B cell (primary cell): ENCODE measurements around the gene CDC14A. TPM values are rescaled to one million over a fixed set of nuclear protein-coding genes. Genes with fewer than 3 reads are reported as not detected.

ENCODE experiments used
- ATAC-seq: fragments of 200-7000 bp; cut with Tn5 transposase; one replicate; pipeline ENCODE4 v1.10.0; 2021; ENCODE audit warnings: low read depth, mild to moderate bottlenecking, moderate number of reproducible peaks, moderate library complexity
- CTCF ChIA-PET: fragments of 350-600 bp; sonication (Branson Sonifier 250); formaldehyde crosslinking; loops from one replicate; lab custom pipeline; 2021; ENCODE audit warnings: antibody characterized with exemption, inconsistent platforms; lab: Charles Lee
- POLR2A ChIA-PET: fragments of 350-600 bp; sonication (Branson Sonifier 250); formaldehyde crosslinking; loops from one replicate; lab custom pipeline; 2021; ENCODE audit warnings: antibody characterized with exemption; lab: Charles Lee
- DNase-seq: peaks from one replicate; pipeline ENCODE4 v3.0.0; 2013
- H2AFZ ChIP-seq: 2 replicates; pipeline ENCODE4 v1.6.1; 2012; ENCODE audit warnings: mild to moderate bottlenecking, low read depth, low read length; ENCODE audit not compliant: insufficient read depth, poor library complexity, severe bottlenecking
- H3K27ac ChIP-seq, 2 donors: 1 replicate in 1 of 2; 2 replicates in 1 of 2; pipeline ENCODE4 v1.5.1; 2012 to 2013; ENCODE audit warnings: low read length in 2 of 2, mild to moderate bottlenecking in 2 of 2, moderate library complexity in 1 of 2
- H3K27me3 ChIP-seq, 4 experiments: fragments of 200-600 bp in 1 of 4; sonication (generic) in 1 of 4; replicated peaks in 1 of 4; 1 replicate in 2 of 4; 2 replicates in 2 of 4; pipeline versions ENCODE4 v1.6.1 to v1.7.0; 2013 to 2016; ENCODE audit warnings: low read length in 3 of 4, mild to moderate bottlenecking in 2 of 4, mixed read lengths in 1 of 4, moderate library complexity in 1 of 4; ENCODE audit not compliant: insufficient read depth in 4 of 4, control insufficient read depth in 3 of 4; ENCODE audit errors: control extremely low read depth in 1 of 4
- H3K36me3 ChIP-seq, 2 experiments: replicated peaks in 1 of 2; 1 replicate in 1 of 2; 2 replicates in 1 of 2; pipeline versions ENCODE4 v1.6.1 to v1.7.1; 2013; ENCODE audit warnings: low read length in 1 of 2; ENCODE audit not compliant: insufficient read depth in 2 of 2, control insufficient read depth in 1 of 2; ENCODE audit errors: control extremely low read depth in 1 of 2, extremely low read depth in 1 of 2
- H3K4me1 ChIP-seq, 2 donors: fragments of 200-600 bp in 1 of 2; sonication (generic) in 1 of 2; 1 replicate in 1 of 2; 2 replicates in 1 of 2; pipeline versions ENCODE4 v1.5.1 to v1.6.1; 2013 to 2017; ENCODE audit warnings: low read length in 2 of 2; ENCODE audit not compliant: control insufficient read depth in 2 of 2, insufficient read depth in 2 of 2
- H3K4me2 ChIP-seq: replicated peaks from 2 replicates; pipeline ENCODE3; 2012; ENCODE audit warnings: mild to moderate bottlenecking, low read depth, low read length; ENCODE audit not compliant: poor library complexity, severe bottlenecking
- H3K4me3 ChIP-seq, 5 experiments: fragments of 200-600 bp in 1 of 5; sonication (generic) in 1 of 5; 1 replicate in 3 of 5; 2 replicates in 2 of 5; pipeline versions ENCODE4 v1.5.1 to v1.7.0; 2011 to 2016; ENCODE audit warnings: low read length in 4 of 5, mild to moderate bottlenecking in 4 of 5, low read depth in 2 of 5, control low read depth in 1 of 5, moderate library complexity in 1 of 5; ENCODE audit not compliant: insufficient read depth in 1 of 5; ENCODE audit errors: control extremely low read depth in 1 of 5, extremely low read depth in 1 of 5
- H3K79me2 ChIP-seq: fragments of 200-600 bp; sonication (generic); one replicate; pipeline ENCODE4 v1.6.0; 2016; ENCODE audit warnings: low read length; ENCODE audit not compliant: control insufficient read depth, insufficient read depth
- H3K9ac ChIP-seq: fragments of 200-600 bp; sonication (generic); 2 replicates; pipeline ENCODE4 v1.6.1; 2017; ENCODE audit warnings: mild to moderate bottlenecking, low read length, moderate library complexity
- H3K9me3 ChIP-seq, 3 donors: one replicate each; pipeline versions ENCODE4 v1.6.1 to v1.7.1; 2013; ENCODE audit warnings: low read length in 2 of 3; ENCODE audit not compliant: control insufficient read depth in 2 of 3, insufficient read depth in 1 of 3; ENCODE audit errors: control extremely low read depth in 1 of 3
- H4K20me1 ChIP-seq: 2 replicates; pipeline ENCODE4 v1.6.0; 2012; ENCODE audit warnings: mild to moderate bottlenecking, low read length; ENCODE audit not compliant: insufficient read depth, control insufficient read depth, poor library complexity, severe bottlenecking
- H3K27ac Mint-ChIP-seq: one replicate; pipeline ENCODE4 v1.8.0; 2021; ENCODE audit warnings: mixed read lengths
- H3K27me3 Mint-ChIP-seq: one replicate; pipeline ENCODE4 v1.8.0; 2021; ENCODE audit warnings: mixed read lengths
- H3K4me1 Mint-ChIP-seq: one replicate; pipeline ENCODE4 v1.8.0; 2021; ENCODE audit warnings: mixed read lengths
- H3K4me3 Mint-ChIP-seq: one replicate; pipeline ENCODE4 v1.8.0; 2021; ENCODE audit warnings: mixed read lengths
- H3K9me3 Mint-ChIP-seq: one replicate; pipeline ENCODE4 v1.8.0; 2022; ENCODE audit warnings: mixed read lengths; ENCODE audit not compliant: insufficient read depth
- EZH2 ChIP-seq: IDR thresholded peaks from 2 replicates; pipeline ENCODE4 v1.6.1; 2012; ENCODE audit warnings: borderline replicate concordance, low read depth, mild to moderate bottlenecking, moderate library complexity, low read length; ENCODE audit not compliant: insufficient read depth, poor library complexity, severe bottlenecking
- WGBS: methylation state at CpG from one replicate; pipeline ENCODE4 v1.1.5; 2013; ENCODE audit warnings: missing lambda C conversion rate; ENCODE audit not compliant: insufficient coverage; 5-methylcytosine and 5-hydroxymethylcytosine counted together
- intact Hi-C: fragments of 100-400 bp; cut with micrococcal nuclease; formaldehyde crosslinking; loops from one replicate; pipeline ENCODE4 v1.10.0; 2022
- polyA plus RNA-seq: library from polyadenylated mRNA; depleted of rRNA; stranded (reverse); fragments of >200 nt; gene quantifications from 2 replicates; pipeline ENCODE4 v1.2.3, GENCODE V29; 2012
- total RNA-seq, 2 donors: library from RNA; stranded (reverse); fragments of 120-200 nt in 1 of 2; gene quantifications; 1 replicate in 1 of 2; 2 replicates in 1 of 2; pipeline versions ENCODE4 v1.2.3 to v1.2.4, GENCODE V29; 2013 to 2022
- TF ChIP-seq, protein P1 (sequence below): fragments of 200-600 bp; IDR thresholded peaks from one replicate; pipeline ENCODE4 v1.8.0; 2022; ENCODE audit warnings: antibody characterized with exemption, mild to moderate bottlenecking

CDC14A gene
- total and polyA plus RNA-seq, 2 donors (not counting 1 experiment from before 2014, with no cell fraction given) = 6.1 to 41.7 TPM

DNA sequence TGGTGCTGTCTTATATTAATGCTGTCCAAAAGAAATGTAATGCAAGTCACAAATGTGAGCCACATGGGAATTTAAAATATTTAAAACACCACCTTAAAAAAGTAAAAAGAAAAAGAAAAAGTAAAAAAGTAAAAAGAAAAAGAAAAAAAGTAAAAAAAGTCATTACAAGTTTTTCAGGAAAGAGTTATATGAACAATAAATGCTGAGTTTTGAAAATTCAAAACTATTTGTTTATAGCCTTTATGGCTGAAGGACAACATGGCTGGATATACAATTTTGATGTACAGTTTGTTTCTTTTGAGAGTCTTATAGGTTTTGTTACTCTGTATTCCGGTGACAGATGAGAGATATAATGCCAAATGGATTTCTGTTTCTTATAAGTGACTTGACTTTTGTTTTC lies 214.8 kb downstream of the CDC14A start:
- H3K9ac ChIP-seq = no peak overlapping the region
- Mint-ChIP-seq H3K27me3 (peaks cover 35% of the 10 kb centered on the region), H3K4me3 (no peak overlapping the region), H3K4me1 (peaks cover 9% of the 10 kb centered on the region), H3K27ac (no peak overlapping the region), H3K9me3 (peaks cover 6% of the 10 kb centered on the region)
- peaks cover 0 to 3% (median 0%) of the 10 kb centered on the region in 3 donors for H3K9me3 ChIP-seq
- H4K20me1 ChIP-seq = no peaks in the 10 kb centered on the region
- H3K36me3 ChIP-seq = no peaks in the 10 kb centered on the region
- CTCF ChIA-PET = no interaction called here
- H3K4me2 ChIP-seq = no peak overlapping the region
- H3K79me2 ChIP-seq = no peaks in the 10 kb centered on the region
- POLR2A ChIA-PET = no interaction called here
- H3K27me3 ChIP-seq = peaks cover 0 to 6% (median 0%) of the 10 kb centered on the region in 4 experiments
- intact Hi-C loops = no loop called here
- no peaks in the 10 kb centered on the region for H3K4me1 ChIP-seq
- TF ChIP-seq EZH2 = no peak
- TF ChIP-seq, protein P1, sequence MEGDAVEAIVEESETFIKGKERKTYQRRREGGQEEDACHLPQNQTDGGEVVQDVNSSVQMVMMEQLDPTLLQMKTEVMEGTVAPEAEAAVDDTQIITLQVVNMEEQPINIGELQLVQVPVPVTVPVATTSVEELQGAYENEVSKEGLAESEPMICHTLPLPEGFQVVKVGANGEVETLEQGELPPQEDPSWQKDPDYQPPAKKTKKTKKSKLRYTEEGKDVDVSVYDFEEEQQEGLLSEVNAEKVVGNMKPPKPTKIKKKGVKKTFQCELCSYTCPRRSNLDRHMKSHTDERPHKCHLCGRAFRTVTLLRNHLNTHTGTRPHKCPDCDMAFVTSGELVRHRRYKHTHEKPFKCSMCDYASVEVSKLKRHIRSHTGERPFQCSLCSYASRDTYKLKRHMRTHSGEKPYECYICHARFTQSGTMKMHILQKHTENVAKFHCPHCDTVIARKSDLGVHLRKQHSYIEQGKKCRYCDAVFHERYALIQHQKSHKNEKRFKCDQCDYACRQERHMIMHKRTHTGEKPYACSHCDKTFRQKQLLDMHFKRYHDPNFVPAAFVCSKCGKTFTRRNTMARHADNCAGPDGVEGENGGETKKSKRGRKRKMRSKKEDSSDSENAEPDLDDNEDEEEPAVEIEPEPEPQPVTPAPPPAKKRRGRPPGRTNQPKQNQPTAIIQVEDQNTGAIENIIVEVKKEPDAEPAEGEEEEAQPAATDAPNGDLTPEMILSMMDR = no peak
- ATAC-seq = no peak
- DNase-seq = no peak
- no CpG with 5 or more reads among the region's 1 CpG for WGBS
- H2AFZ ChIP-seq = no peak overlapping the region
- H3K4me3 ChIP-seq = no peak overlapping the region
- no peak overlapping the region for H3K27ac ChIP-seq

Other genes starting within 250 kb of the CDC14A start
- 7.0 and 8.0 TPM in 2 replicates for gene SASS6, start 219.6 kb upstream of the CDC14A start, total RNA-seq
- gene SASS6, start 219.6 kb upstream of the CDC14A start, polyA plus RNA-seq = 1.1 and 1.5 TPM in 2 replicates
- 40.1 and 41.5 TPM in 2 replicates for gene TRMT13, start 219.3 kb upstream of the CDC14A start, total RNA-seq
- gene TRMT13, start 219.3 kb upstream of the CDC14A start, polyA plus RNA-seq = 15.6 and 29.3 TPM in 2 replicates
- 1.5 TPM in 2 replicates for gene LRRC39, start 174.2 kb upstream of the CDC14A start, total RNA-seq
- gene LRRC39, start 174.2 kb upstream of the CDC14A start, polyA plus RNA-seq = 0.91 and 1.5 TPM in 2 replicates
- gene DBT, start 102.7 kb upstream of the CDC14A start, total RNA-seq = 12.9 and 15.1 TPM in 2 replicates
- 2.6 and 4.3 TPM in 2 replicates for gene DBT, start 102.7 kb upstream of the CDC14A start, polyA plus RNA-seq
- gene RTCA, start 86.3 kb upstream of the CDC14A start, total RNA-seq = 31.0 and 40.2 TPM in 2 replicates
- 15.7 and 30.7 TPM in 2 replicates for gene RTCA, start 86.3 kb upstream of the CDC14A start, polyA plus RNA-seq
- not detected in 2 replicates for gene GPR88, start 185.6 kb downstream of the CDC14A start, total RNA-seq
- not detected in 2 replicates for gene GPR88, start 185.6 kb downstream of the CDC14A start, polyA plus RNA-seq